ENCODE results near the gene NCOA5. TPM values are rescaled to one million over a fixed set of nuclear protein-coding genes. Genes with fewer than 3 reads are reported as not detected.

NCOA5 gene
- total RNA-seq, 1 experiment from 2014 or later, result 55.4 TPM

DNA sequence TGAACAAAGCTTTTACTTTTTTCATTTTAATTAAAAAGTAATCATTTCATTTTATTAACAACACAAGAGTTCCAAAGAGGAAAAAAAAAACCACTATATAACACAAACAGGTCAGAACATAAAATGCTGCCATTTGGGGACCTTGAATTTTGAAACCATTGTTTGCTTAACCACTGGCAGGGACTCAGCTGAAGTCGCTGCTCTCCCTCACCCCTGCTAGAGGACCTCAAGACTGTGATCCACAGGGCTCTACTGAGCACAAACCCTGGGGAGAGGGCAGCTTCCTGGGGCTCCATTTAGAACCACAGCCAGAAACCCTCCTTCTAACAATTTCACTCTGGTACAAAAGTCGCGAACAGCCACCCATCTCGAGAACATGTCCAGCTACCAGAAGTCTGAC, 28.8 kb downstream of the NCOA5 start:
- Histone ChIP-seq H3K9me3 (ENCODE audit: low read depth, low read length, poor library complexity, severe bottlenecking) (no peaks in the 10 kb centered on the region), H3K27me3 (replicated peaks; ENCODE audit: insufficient read depth, low read depth, low read length, poor library complexity) (no peaks in the 10 kb centered on the region), H3K4me1 (ENCODE audit: insufficient read depth, low read length, poor library complexity, severe bottlenecking) (peaks cover 20% of the 10 kb centered on the region), H3K27ac (ENCODE audit: low read depth, low read length, poor library complexity, severe bottlenecking) (peak overlapping the region; percentile 25), H3K4me3 (ENCODE audit: low read depth, low read length, poor library complexity, severe bottlenecking) (no peak overlapping the region), H3K36me3 (ENCODE audit: insufficient read depth, low read length, poor library complexity, severe bottlenecking) (peaks cover 51% of the 10 kb centered on the region)
- TF ChIP-seq, protein P1, sequence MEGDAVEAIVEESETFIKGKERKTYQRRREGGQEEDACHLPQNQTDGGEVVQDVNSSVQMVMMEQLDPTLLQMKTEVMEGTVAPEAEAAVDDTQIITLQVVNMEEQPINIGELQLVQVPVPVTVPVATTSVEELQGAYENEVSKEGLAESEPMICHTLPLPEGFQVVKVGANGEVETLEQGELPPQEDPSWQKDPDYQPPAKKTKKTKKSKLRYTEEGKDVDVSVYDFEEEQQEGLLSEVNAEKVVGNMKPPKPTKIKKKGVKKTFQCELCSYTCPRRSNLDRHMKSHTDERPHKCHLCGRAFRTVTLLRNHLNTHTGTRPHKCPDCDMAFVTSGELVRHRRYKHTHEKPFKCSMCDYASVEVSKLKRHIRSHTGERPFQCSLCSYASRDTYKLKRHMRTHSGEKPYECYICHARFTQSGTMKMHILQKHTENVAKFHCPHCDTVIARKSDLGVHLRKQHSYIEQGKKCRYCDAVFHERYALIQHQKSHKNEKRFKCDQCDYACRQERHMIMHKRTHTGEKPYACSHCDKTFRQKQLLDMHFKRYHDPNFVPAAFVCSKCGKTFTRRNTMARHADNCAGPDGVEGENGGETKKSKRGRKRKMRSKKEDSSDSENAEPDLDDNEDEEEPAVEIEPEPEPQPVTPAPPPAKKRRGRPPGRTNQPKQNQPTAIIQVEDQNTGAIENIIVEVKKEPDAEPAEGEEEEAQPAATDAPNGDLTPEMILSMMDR (conservative IDR thresholded peaks at IDR 0.05; ENCODE audit: low read depth, low read length), result no peak
- TF ChIP-seq EZH2 (IDR thresholded peaks at IDR 0.05; ENCODE audit: borderline replicate concordance, low read depth, low read length, poor library complexity, severe bottlenecking), result no peak
- intact Hi-C loops (cut with micrococcal nuclease; ENCODE audit: unreplicated experiment), result no loop called here
- CTCF ChIA-PET, result interaction anchor here (0.6 to 0.7 kb wide), 2 partner anchors 28 to 46 kb away, joined by 3 to 4 read pairs; no protein-coding TSS in a partner anchor
- BruUV-seq (replicated peaks), result no TSS peak
- POLR2A ChIA-PET (ENCODE audit: low non-redundant PET), result no interaction called here
- no peak for DNase-seq (ENCODE audit: low spot score)

DNA sequence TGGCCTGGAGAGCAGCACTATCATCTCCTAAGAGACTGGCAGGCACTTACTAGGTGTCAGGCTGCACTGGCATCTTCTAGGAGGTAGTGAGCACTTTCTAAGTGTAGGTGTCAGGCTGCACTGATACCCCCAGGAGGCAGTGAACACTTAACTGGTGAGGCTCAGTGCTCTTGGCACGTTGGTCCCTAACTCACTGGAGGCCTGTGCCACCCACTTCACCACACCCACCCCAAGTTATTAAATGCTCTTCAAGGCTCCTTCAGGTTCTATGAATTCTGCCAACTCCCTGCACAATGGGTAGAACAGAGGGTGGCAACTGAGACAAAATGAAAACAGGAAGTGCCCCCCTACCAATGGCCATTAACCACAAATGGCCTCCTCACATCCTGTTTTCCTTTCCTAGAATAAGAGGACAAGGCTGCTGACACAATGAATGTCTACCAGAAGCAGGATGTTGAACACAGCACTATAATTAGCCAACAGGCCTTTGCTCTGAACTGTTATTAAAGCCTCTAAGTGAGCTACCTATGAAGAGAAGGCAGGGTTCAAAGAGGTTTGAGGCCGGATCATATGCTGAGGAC, 29.4 kb downstream of the NCOA5 start:
- BruUV-seq (replicated peaks), result no TSS peak
- Histone ChIP-seq H3K9me3 (ENCODE audit: low read depth, low read length, poor library complexity, severe bottlenecking) (no peaks in the 10 kb centered on the region), H3K27me3 (replicated peaks; ENCODE audit: insufficient read depth, low read depth, low read length, poor library complexity) (no peaks in the 10 kb centered on the region), H3K4me1 (ENCODE audit: insufficient read depth, low read length, poor library complexity, severe bottlenecking) (peaks cover 20% of the 10 kb centered on the region), H3K27ac (ENCODE audit: low read depth, low read length, poor library complexity, severe bottlenecking) (no peak overlapping the region), H3K36me3 (ENCODE audit: insufficient read depth, low read length, poor library complexity, severe bottlenecking) (peaks cover 45% of the 10 kb centered on the region), H3K4me3 (ENCODE audit: low read depth, low read length, poor library complexity, severe bottlenecking) (no peak overlapping the region)
- ChIA-PET POLR2A (ENCODE audit: low non-redundant PET) (no interaction called here), CTCF (interaction anchor here (0.6 to 0.7 kb wide), 2 partner anchors 28 to 45 kb away, joined by 3 to 4 read pairs; no protein-coding TSS in a partner anchor)
- peak; percentile 83 for DNase-seq (ENCODE audit: low spot score)
- intact Hi-C loops (cut with micrococcal nuclease; ENCODE audit: unreplicated experiment), result no loop called here
- TF ChIP-seq, protein P1 (conservative IDR thresholded peaks at IDR 0.05; ENCODE audit: low read depth, low read length), result no peak
- no peak for TF ChIP-seq EZH2 (IDR thresholded peaks at IDR 0.05; ENCODE audit: borderline replicate concordance, low read depth, low read length, poor library complexity, severe bottlenecking)

DNA sequence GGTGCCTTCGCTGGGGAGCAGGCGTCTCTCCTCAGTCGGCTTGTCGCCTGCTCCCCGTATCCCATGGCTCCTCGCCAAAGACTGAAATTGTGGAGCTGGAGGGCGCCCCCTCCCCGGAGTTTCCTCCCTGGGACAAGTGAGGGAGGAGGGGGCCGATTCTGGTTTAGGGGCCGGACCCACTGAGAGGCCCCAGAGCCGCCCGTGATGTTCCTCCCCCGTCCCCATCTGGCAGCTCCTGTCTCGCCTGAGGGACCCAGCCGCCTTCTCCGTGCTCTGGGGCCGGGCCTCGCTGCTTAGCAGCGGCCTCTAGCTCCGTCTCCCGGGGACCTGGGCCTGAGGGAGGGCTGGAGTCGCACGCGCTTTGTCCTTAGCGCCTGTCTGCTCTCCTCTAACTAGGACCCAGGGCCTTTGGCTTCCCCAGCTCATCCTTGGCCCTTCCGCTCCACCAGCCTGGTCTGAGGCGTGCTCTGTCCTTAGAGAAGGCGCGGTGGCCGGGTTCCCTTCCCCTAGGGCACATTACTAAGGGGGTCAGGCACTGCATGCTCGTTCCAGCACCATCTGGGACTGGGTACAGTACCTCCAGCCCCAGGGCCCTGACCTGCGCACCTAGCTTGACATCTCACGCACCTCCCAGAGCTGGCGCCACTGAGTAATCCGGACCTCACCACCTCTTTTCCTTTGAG, 31.0 kb downstream of the NCOA5 start:
- DNase-seq (ENCODE audit: low spot score), result no peak
- CTCF ChIA-PET, result interaction anchor here (0.8 to 1.5 kb wide), 3 partner anchors 27 to 70 kb away, joined by 3 read pairs; no protein-coding TSS in a partner anchor
- POLR2A ChIA-PET (ENCODE audit: low non-redundant PET), result interaction anchor here (0.6 kb wide), 1 partner anchor 167 kb away, joined by 3 read pairs; no protein-coding TSS in a partner anchor
- Histone ChIP-seq H3K9me3 (ENCODE audit: low read depth, low read length, poor library complexity, severe bottlenecking) (no peaks in the 10 kb centered on the region), H3K27ac (ENCODE audit: low read depth, low read length, poor library complexity, severe bottlenecking) (no peak overlapping the region), H3K4me1 (ENCODE audit: insufficient read depth, low read length, poor library complexity, severe bottlenecking) (peaks cover 20% of the 10 kb centered on the region), H3K4me3 (ENCODE audit: low read depth, low read length, poor library complexity, severe bottlenecking) (peak overlapping the region; percentile 14), H3K36me3 (ENCODE audit: insufficient read depth, low read length, poor library complexity, severe bottlenecking) (peaks cover 29% of the 10 kb centered on the region), H3K27me3 (replicated peaks; ENCODE audit: insufficient read depth, low read depth, low read length, poor library complexity) (no peaks in the 10 kb centered on the region)
- no TSS peak for BruUV-seq (replicated peaks)
- TF ChIP-seq EZH2 (IDR thresholded peaks at IDR 0.05; ENCODE audit: borderline replicate concordance, low read depth, low read length, poor library complexity, severe bottlenecking), result no peak
- TF ChIP-seq, protein P1 (conservative IDR thresholded peaks at IDR 0.05; ENCODE audit: low read depth, low read length), result no peak
- intact Hi-C loops (cut with micrococcal nuclease; ENCODE audit: unreplicated experiment), result no loop called here
